SJCRH30 (cell line): ENCODE data around the gene NLRP1. TPM values are rescaled to one million over a fixed set of nuclear protein-coding genes. Genes with fewer than 3 reads are reported as not detected.
A peak's percentile ranks its signal among the peaks of the same experiment; 100 is the strongest.

ENCODE experiments used
- DNase-seq, 2 experiments: peaks; one replicate each; pipeline ENCODE4 v3.0.0-alpha.2; 2015 to 2020
- H3K27ac ChIP-seq: fragments of 250-450 bp; sonication (Bioruptor Pico); 2 replicates; pipeline ENCODE4 v1.5.1; 2020; ENCODE audit warnings: mild to moderate bottlenecking, moderate library complexity
- H3K27me3 ChIP-seq: fragments of 250-450 bp; sonication (Bioruptor Pico); 2 replicates; pipeline ENCODE4 v1.5.1; 2020; ENCODE audit warnings: mild to moderate bottlenecking, moderate library complexity
- H3K36me3 ChIP-seq: fragments of 250-450 bp; sonication (Bioruptor Pico); 2 replicates; pipeline ENCODE4 v1.5.1; 2020; ENCODE audit warnings: mild to moderate bottlenecking, moderate library complexity
- H3K4me1 ChIP-seq: fragments of 250-450 bp; sonication (Bioruptor Pico); 2 replicates; pipeline ENCODE4 v1.5.1; 2020; ENCODE audit warnings: mild to moderate bottlenecking, moderate library complexity
- H3K4me3 ChIP-seq: fragments of 250-450 bp; sonication (Bioruptor Pico); 2 replicates; pipeline ENCODE4 v1.5.1; 2020; ENCODE audit warnings: mild to moderate bottlenecking, moderate library complexity
- H3K9me3 ChIP-seq: fragments of 250-450 bp; sonication (Bioruptor Pico); replicated peaks from 2 replicates; pipeline ENCODE4 v1.5.1; 2020; ENCODE audit warnings: mild to moderate bottlenecking, moderate library complexity
- total RNA-seq: library from RNA; depleted of rRNA; stranded (reverse); fragments of >200 nt; shearing (Covaris generic); gene quantifications from 2 replicates; pipeline ENCODE4 v1.2.3, GENCODE V29; 2014

The NLRP1 gene
- total RNA-seq, 1 experiment from 2014 or later: 19.1 TPM

DNA sequence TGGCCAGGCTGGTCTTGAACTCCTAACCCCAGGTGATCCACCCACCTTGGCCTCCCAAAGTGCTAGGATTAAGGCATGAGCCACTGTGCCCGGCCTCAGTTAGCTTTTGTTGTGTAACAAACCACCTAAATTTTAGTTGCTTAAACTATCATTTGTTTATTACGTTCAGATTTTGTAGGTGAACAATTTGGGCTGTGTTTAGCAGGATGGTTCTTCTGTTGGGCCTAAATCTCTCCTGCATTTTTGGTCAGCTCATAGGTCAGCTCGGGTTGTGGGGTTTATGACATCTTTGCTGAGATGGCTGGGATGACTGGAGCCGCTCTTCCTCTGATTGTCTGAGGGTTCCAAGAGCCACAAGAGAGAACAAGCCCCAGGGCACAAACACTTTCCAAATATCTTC lies 21.1 kb upstream of the NLRP1 start:
- Histone ChIP-seq H3K4me1 (no peaks in the 10 kb centered on the region), H3K27ac (no peak overlapping the region)

DNA sequence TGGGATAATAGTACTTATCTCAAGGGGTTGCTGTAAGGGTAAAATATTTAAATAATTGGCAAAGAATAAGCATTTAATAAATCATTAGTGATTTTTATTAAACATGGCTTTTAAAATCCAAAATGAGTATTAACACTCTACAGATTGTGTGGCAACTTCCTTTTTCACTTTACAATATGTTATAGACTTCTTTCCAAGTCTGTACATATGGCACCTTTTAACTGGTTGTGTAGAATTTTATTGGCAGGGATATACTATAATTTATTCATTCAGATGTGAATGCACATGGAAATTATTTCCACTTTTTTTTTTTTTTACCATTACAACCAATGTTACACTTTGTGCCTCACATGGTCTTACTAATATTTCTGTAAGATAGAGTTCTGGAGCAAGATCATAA lies 15.7 kb upstream of the NLRP1 start:
- DNase-seq: no peak
- no peak overlapping the region for H3K27ac ChIP-seq
- no peaks in the 10 kb centered on the region for H3K36me3 ChIP-seq
- H3K4me3 ChIP-seq: no peak overlapping the region
- no peaks in the 10 kb centered on the region for H3K4me1 ChIP-seq
- H3K9me3 ChIP-seq: no peaks in the 10 kb centered on the region
- no peaks in the 10 kb centered on the region for H3K27me3 ChIP-seq

More for the DNA sequence above, 21.1 kb upstream of the NLRP1 start:
- no peaks in the 10 kb centered on the region for H3K9me3 ChIP-seq
- H3K4me3 ChIP-seq: no peak overlapping the region
- no peak for DNase-seq
- no peaks in the 10 kb centered on the region for H3K27me3 ChIP-seq
- H3K36me3 ChIP-seq: no peaks in the 10 kb centered on the region

DNA sequence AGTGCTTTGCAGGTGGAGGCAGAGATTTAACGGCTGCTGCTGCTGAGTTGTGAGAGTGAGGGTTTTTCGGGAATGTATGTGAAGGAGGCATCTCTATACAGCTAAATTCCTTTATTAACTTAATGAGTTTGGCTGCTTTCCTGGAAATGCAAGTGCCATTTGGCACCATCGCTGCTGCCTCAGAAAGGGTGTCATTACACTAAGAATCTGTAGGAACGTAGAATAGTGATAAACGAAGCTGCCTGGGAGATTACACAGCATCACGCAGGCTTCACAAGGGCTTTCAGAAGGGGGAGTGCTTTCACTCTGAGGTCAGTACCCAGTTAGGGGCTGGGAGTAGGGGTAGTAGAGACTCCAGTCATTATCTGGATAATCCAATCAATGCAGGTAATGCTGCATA lies 14.1 kb upstream of the NLRP1 start:
- no peaks in the 10 kb centered on the region for H3K4me1 ChIP-seq
- no peak for DNase-seq
- H3K36me3 ChIP-seq: no peaks in the 10 kb centered on the region
- no peak overlapping the region for H3K4me3 ChIP-seq
- H3K27ac ChIP-seq: no peak overlapping the region
- no peaks in the 10 kb centered on the region for H3K27me3 ChIP-seq
- no peaks in the 10 kb centered on the region for H3K9me3 ChIP-seq

DNA sequence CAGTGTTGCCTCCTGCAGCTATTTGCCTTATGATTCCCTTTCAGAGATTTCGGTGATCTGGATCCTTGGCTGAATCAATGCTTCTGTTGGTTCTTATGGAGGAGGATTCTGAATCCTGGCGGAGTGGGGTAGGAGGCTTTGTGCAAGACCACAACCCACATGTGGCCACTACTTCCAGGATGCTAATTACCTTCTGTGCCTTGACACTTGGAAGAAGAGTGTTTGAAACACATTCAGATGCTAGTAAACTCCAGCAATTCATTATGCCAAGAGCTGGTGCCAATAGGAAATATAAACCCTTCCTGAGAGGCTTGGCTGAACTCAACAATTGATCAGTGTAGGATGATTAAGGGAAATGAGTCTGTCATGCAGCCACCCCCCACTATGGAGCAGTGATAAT lies 12.1 kb upstream of the NLRP1 start:
- Histone ChIP-seq H3K9me3 (no peaks in the 10 kb centered on the region), H3K27ac (no peak overlapping the region), H3K4me3 (no peak overlapping the region), H3K36me3 (no peaks in the 10 kb centered on the region), H3K4me1 (no peaks in the 10 kb centered on the region), H3K27me3 (no peaks in the 10 kb centered on the region)
- no peak for DNase-seq

DNA sequence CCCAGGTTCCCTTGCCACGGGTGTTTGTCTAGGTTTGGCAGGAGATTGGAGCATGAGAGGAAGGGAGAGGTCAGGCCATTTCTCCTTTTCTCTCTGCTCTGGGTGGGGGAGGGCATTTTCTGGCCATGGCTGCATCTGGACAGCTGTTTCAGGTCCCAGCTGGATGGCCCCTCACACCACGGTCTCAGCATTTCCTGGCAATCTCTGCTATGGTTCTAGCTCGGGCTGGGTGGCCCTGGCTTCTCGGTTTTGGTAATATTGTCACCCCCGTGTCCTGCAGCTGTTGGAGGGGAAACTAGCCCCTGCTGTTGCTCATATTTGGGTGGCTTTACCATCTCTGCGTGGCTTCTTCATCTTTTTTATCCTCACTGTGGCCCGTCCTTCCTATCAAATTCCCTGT lies 11.5 kb upstream of the NLRP1 start:
- Histone ChIP-seq H3K36me3 (no peaks in the 10 kb centered on the region), H3K4me3 (no peak overlapping the region), H3K4me1 (no peaks in the 10 kb centered on the region), H3K27ac (no peak overlapping the region), H3K9me3 (no peaks in the 10 kb centered on the region), H3K27me3 (no peaks in the 10 kb centered on the region)
- DNase-seq: no peak

DNA sequence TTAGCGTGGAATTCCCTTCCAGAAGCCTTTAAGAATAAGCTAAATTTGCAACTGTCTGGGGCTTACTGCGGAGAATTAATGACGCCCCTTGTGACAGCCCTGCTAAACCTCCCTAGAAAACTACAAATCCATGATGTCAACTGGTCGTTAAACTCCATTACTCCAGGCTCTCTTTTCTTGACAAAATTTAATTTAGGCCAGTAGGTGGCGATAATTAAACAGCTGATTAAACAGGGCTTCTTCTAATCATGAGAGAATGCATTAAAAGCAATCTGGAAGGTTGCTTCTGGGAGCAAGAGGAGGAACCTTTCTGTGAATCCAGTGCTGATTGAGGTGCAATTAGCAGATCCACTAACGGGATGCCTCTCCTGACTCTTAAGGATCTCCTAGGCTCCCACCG lies 8.1 kb upstream of the NLRP1 start:
- DNase-seq: peak in 1 of 2 experiments; percentile 68
- H3K9me3 ChIP-seq: no peaks in the 10 kb centered on the region
- no peak overlapping the region for H3K27ac ChIP-seq
- no peaks in the 10 kb centered on the region for H3K4me1 ChIP-seq
- no peaks in the 10 kb centered on the region for H3K36me3 ChIP-seq
- H3K4me3 ChIP-seq: no peak overlapping the region
- no peaks in the 10 kb centered on the region for H3K27me3 ChIP-seq

DNA sequence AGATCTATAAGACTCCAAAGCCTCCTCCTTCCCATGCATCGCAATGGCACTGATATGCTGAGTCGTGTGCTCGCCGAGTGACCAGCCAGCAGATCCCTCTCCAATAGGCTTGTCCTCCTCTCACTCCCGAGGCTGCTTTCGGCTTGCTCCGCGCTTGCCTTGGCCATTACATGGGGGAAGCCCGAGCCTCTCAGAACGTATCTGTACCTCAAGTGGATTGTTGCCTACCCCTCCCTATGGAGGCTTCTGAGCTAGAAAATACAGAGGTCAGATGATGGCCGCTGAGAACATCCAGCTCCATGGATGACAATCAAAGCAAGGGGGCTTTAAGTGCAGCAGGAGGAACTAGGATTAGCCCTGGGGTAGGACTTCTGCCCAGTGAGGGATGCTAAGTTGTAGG lies 7.7 kb upstream of the NLRP1 start:
- Histone ChIP-seq H3K27me3 (no peaks in the 10 kb centered on the region), H3K4me3 (no peak overlapping the region), H3K36me3 (no peaks in the 10 kb centered on the region), H3K9me3 (no peaks in the 10 kb centered on the region), H3K27ac (no peak overlapping the region), H3K4me1 (no peaks in the 10 kb centered on the region)
- DNase-seq: no peak

DNA sequence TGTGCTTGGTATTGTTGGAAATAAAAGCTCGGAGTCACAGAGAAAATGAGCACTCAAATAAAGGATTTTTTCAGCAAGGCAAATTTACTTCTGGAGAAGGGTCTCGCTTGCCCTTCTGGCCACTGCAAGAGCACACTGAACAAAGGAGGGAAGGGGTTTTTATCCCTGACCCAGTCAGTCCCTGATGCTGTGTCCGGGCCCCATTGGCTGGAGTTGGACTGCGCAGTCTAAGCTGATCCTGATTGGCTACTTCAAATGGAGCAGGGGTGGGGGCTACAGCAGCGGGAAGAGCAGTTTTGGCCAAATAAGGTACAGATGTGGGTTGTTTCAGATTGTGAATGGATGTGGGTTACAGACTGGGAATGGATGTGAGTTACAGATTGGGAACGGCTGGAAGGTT lies 4.3 kb upstream of the NLRP1 start:
- no peak overlapping the region for H3K27ac ChIP-seq
- no peaks in the 10 kb centered on the region for H3K9me3 ChIP-seq
- no peak for DNase-seq
- H3K36me3 ChIP-seq: no peaks in the 10 kb centered on the region
- 0 out of 2 replicates have a peak, but pooled peaks cover 9% of the 10 kb centered on the region for H3K4me1 ChIP-seq
- H3K4me3 ChIP-seq: no peak overlapping the region
- no peaks in the 10 kb centered on the region for H3K27me3 ChIP-seq

DNA sequence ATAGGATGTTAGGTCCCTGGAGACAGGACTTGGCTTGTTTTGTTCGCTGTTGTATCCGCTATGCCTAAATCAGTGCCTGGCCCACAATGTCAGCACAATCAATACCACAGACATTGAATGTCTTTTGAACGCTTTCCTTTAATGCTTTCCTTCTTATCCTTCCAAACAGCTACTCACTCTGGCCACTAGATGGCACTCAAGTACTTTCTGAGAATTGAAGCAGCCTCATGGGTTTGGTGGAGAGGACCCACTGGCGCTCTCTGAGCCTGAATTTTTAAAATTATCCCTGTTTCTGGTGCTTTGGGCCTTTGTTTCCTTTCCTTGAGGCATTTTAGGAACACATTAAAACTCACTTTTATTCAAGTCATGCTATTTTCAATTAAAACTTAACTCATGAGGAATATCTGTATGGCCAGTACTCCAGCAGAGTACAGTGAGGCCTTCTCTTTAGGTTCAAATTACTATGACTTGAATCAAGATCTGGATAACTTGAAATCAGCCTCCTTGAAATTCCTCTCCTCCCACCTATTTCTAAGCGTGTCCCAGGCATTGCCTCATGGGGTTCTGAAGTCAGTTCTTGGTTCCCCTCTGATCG lies 3.2 kb upstream of the NLRP1 start:
- Histone ChIP-seq H3K27ac (no peak overlapping the region), H3K36me3 (no peaks in the 10 kb centered on the region), H3K27me3 (no peaks in the 10 kb centered on the region), H3K9me3 (no peaks in the 10 kb centered on the region), H3K4me3 (no peak overlapping the region), H3K4me1 (0 out of 2 replicates have a peak, but pooled peaks cover 9% of the 10 kb centered on the region)
- peak; percentile 34 to 85 for DNase-seq

DNA sequence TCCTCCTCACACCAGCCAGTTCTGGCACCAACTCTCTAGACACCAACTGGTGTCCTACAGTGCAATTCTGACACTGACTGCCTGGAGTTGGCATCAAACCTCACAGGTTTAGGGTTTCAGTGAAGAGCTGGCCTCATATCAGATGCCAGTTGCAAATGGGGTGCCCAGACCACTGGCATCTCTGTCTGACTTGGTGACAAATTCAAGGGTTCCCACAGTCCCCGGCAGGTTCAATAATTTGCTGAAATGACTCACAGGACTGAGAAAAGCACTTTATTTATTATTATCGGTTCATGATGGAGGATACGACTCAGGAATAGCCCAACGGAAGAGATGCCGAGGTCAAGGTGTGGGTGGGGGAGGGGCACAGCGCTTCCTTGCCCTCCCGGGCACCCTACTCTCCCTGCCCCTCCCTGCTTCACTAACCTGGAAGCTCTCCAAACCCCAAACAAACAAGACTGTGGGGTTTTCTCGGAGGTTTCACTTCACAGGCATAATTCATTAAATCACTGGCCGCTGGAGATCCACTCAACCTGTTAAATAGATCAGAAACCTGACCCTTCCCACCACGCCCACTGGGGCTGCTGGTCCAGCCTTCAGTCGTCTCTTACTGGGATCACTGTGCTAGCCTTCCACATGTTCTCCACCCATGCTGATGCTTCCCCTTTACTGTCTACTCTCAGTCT lies 1.7 kb upstream of the NLRP1 start:
- DNase-seq: peak in 1 of 2 experiments; percentile 51

DNA sequence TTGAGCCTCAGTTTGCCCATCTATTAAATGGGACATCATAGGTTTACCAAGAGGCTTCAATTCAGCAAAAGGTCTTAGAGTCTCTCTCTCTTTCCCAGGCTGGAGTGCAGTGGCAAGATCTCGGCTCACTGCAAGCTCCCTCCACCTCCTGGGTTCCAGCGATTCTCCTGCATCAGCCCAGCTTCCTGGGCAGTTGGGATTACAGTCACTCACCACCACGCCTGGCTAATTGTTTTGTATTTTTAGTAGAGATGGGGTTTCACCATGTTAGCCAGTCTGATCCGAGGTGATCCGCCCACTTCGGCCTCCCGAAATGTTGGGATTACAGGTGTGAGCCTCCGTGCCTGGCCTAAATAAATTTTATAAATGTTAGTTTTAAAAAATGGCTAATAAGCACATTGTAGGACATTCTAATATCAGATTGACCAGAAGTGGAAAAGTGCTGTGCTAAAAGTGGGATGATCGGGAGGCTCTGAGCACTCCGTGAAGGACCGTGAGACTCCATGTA lies 1.0 kb upstream of the NLRP1 start:
- Histone ChIP-seq H3K9me3 (no peaks in the 10 kb centered on the region), H3K4me3 (no peak overlapping the region), H3K27me3 (no peaks in the 10 kb centered on the region), H3K4me1 (0 out of 2 replicates have a peak, but pooled peaks cover 9% of the 10 kb centered on the region), H3K36me3 (no peaks in the 10 kb centered on the region), H3K27ac (no peak overlapping the region)
- no peak for DNase-seq

More for the DNA sequence above, 1.7 kb upstream of the NLRP1 start:
- H3K27me3 ChIP-seq: no peaks in the 10 kb centered on the region
- H3K36me3 ChIP-seq: no peaks in the 10 kb centered on the region
- no peak overlapping the region for H3K27ac ChIP-seq
- 0 out of 2 replicates have a peak, but pooled peaks cover 9% of the 10 kb centered on the region for H3K4me1 ChIP-seq
- H3K9me3 ChIP-seq: no peaks in the 10 kb centered on the region
- no peak overlapping the region for H3K4me3 ChIP-seq

DNA sequence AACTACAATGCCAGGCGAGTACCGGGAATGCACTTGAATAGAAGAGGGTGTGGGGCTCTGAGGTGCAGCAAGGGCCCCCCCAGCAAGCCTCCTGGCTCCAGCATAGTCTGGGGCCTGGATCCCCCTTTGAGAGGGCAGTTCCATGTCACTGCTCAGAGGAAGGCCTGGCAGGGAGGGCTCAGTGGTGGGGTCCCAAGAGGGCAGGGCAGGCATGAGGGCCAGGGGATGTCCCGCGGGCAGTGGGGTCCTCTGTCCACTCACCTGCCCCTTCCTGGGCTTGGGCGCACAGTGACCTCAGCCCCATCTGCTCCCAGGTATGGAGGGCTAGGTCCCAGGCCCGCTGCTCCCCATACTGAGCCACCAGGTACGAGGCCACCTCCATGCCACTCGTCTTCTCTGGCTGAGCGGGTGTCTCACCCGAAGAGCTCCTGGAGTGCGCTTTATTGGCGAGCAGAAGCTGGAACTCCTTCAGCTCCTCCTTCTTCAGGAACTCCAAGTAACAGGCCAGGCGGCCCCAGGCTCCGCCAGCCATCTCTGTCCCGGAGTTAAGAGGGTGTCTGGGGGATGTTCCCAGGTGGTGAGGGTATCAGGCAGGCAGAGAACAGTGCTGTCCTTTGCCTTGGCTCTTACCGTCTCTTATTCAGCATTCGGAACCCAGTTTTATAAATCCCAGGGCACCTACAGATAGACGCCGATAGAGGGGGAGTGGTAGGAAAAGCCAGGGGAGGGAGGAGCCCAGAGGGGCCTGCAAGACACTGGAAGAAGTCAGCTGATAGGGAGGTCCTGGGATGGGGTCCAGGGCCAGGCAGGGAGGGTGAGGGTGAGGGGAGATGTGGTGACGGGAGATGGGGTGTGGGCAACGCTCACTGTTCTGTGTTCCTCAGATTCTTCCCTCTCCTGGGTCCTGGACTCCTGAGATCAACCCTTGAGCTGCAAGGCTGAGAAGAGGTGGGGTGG lies 605 bp downstream of the NLRP1 start:
- no peaks in the 10 kb centered on the region for H3K36me3 ChIP-seq
- DNase-seq: no peak
- H3K27ac ChIP-seq: peak overlapping the region; percentile 28; the same call in 1 of the 2 replicates
- 0 out of 2 replicates have a peak, but pooled peaks cover 9% of the 10 kb centered on the region for H3K4me1 ChIP-seq
- H3K4me3 ChIP-seq: peak overlapping the region; percentile 46
- H3K27me3 ChIP-seq: no peaks in the 10 kb centered on the region
- no peaks in the 10 kb centered on the region for H3K9me3 ChIP-seq

DNA sequence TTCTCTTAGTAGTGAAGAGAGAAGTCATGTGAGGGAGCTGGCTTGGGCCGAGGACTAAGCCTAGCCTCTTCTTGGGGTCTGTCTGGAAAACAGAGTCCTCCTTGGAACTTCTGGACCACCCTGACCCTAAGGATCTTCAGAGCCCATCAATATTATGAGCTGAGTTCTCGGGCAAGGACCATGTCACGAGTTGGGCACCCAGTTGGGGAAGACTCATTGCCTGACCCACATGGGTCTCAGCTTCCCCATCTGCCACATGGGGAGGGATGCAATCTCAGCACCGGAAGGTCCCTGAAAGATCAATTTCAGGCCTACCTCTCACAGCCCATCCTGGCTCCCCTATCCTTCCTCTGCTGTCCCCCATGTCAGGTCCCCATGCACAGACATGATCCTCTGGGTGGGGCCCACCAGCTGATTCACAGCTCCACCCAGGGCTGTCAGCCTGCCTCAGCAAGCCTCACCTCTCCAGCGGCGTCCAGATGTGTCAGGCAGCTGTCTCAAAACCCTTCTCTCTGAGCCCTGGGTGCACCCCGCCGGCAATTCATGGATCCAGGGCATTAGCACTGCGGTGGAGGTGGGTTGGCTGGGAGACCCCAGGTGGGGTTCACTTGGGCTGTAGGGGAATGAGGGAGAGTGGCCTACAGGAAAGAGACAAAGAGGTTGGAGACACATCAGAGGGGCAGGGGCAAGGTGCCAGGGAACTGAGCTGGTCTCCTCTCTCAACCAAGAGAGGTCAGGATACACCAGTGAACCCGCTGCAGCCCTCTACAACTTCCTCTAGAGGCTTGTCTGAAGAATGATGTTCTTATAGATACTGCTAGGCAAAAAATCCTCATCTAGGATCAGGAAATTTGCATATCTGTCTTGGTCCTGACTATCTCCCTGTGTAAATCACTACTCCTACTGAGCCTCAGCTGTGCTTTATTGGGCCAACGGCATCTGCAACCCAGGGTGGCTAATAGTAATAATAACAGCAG lies 1.8 kb downstream of the NLRP1 start:
- Histone ChIP-seq H3K4me3 (no peak overlapping the region), H3K27me3 (no peaks in the 10 kb centered on the region), H3K9me3 (no peaks in the 10 kb centered on the region), H3K36me3 (no peaks in the 10 kb centered on the region), H3K4me1 (0 out of 2 replicates have a peak, but pooled peaks cover 9% of the 10 kb centered on the region), H3K27ac (no peak overlapping the region)
- no peak for DNase-seq

DNA sequence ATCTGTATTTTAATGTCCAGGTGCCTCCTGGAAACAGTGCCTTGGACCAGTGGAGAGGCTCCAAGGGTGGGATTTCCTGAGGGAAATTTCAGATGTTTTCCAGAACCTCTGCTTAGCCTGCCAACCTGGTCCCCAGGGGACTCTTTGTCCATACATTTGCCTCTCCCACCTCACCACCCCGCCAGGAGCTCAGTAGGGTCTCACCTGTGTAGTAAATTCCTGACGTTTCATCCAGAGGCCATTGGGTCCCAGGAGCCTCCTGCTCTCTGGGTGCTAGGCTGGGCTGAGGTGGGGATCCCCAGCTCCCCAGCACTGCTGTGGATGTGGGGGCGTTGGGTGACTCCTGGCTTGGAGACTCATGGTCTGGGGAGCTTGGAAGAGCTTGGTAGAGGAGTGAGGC lies 2.7 kb downstream of the NLRP1 start:
- no peak for DNase-seq
- Histone ChIP-seq H3K27ac (no peak overlapping the region), H3K4me3 (no peak overlapping the region), H3K4me1 (0 out of 2 replicates have a peak, but pooled peaks cover 9% of the 10 kb centered on the region), H3K36me3 (no peaks in the 10 kb centered on the region), H3K27me3 (no peaks in the 10 kb centered on the region), H3K9me3 (no peaks in the 10 kb centered on the region)
